HCT116 (cell line): ENCODE measurements around the gene HOXA11. TPM values are rescaled to one million over a fixed set of nuclear protein-coding genes. Genes with fewer than 3 reads are reported as not detected.
A peak's percentile ranks its signal among the peaks of the same experiment; 100 is the strongest.

Experiments used
- ATAC-seq: fragments of 200-7000 bp; cut with Tn5 transposase; 2 replicates; pipeline ENCODE4 v1.9.1; 2020; ENCODE audit warnings: mild to moderate bottlenecking, moderate library complexity
- BruUV-seq: library from RNA; stranded (reverse); fragments of 400-500 nt; replicated peaks from 2 replicates; lab custom pipeline; 2021; lab: Mats Ljungman, UMichigan
- CTCF ChIA-PET: fragments of 300-600 bp; sonication (Branson Sonifier 250); formaldehyde crosslinking; loops from one replicate; lab custom pipeline; 2021; ENCODE audit warnings: antibody characterized with exemption; lab: Charles Lee
- POLR2A ChIA-PET: fragments of 300-600, 350-600 bp; sonication (Branson Sonifier 250); formaldehyde crosslinking; loops from one replicate; lab custom pipeline; 2021; ENCODE audit warnings: antibody characterized with exemption; lab: Charles Lee
- RAD21 ChIA-PET, 2 experiments: fragments of 300-600 bp; sonication (Branson Sonifier 250); formaldehyde crosslinking; loops; one replicate each; lab custom pipeline; 2023; ENCODE audit warnings: low total read pairs in 2 of 2; ENCODE audit not compliant: uncharacterized antibody in 2 of 2, unreplicated experiment in 2 of 2, low non-redundant PET in 1 of 2; lab: Charles Lee
- DNase-seq: peaks from one replicate; pipeline ENCODE4 v3.0.0-alpha.2; 2010; ENCODE audit warnings: low read depth, low spot score
- H2AFZ ChIP-seq: fragments of 200-600 bp; shearing (Covaris generic), sonication (generic); 2 replicates; pipeline ENCODE4 v1.6.1; 2017; ENCODE audit warnings: low read depth, mixed run types, mixed read lengths, antibody characterized with exemption, low read length; ENCODE audit not compliant: poor library complexity, severe bottlenecking
- H3K27ac ChIP-seq: 2 replicates; pipeline ENCODE4 v1.5.1; 2012; ENCODE audit warnings: low read depth, low read length
- H3K27me3 ChIP-seq: fragments of 200-600 bp; sonication (generic); 2 replicates; pipeline ENCODE4 v1.6.1; 2016; ENCODE audit warnings: mixed run types, low read length, mixed read lengths; ENCODE audit not compliant: insufficient read depth
- H3K36me3 ChIP-seq, 2 experiments: fragments of 200-500 bp in 1 of 2; fragments of 200-600 bp in 1 of 2; sonication (Bioruptor generic) in 1 of 2; sonication (generic) in 1 of 2; 2 replicates each; pipeline versions ENCODE4 v1.5.1 to v1.6.1; 2014 to 2016; ENCODE audit warnings: low read length in 2 of 2, inconsistent platforms in 1 of 2, mixed read lengths in 1 of 2, mixed run types in 1 of 2; ENCODE audit not compliant: insufficient read depth in 2 of 2, control insufficient read depth in 1 of 2
- H3K4me1 ChIP-seq, 2 experiments: fragments of 200-600 bp in 1 of 2; sonication (generic) in 1 of 2; 2 replicates each; pipeline versions ENCODE4 v1.5.1 to v1.6.1; 2012 to 2017; ENCODE audit warnings: low read length in 2 of 2, inconsistent platforms in 1 of 2, mild to moderate bottlenecking in 1 of 2, mixed read lengths in 1 of 2, mixed run types in 1 of 2, moderate library complexity in 1 of 2; ENCODE audit not compliant: insufficient read depth in 2 of 2, control insufficient read depth in 1 of 2
- H3K4me2 ChIP-seq: fragments of 200-600 bp; sonication (generic); 2 replicates; pipeline ENCODE4 v1.6.1; 2017; ENCODE audit warnings: mixed run types, low read length, mixed read lengths
- H3K4me3 ChIP-seq, 2 experiments: fragments of 200-600 bp in 1 of 2; sonication (generic) in 1 of 2; replicated peaks in 1 of 2; 2 replicates each; pipeline ENCODE4 v1.5.1; 2011 to 2016; ENCODE audit warnings: low read length in 2 of 2, control low read depth in 1 of 2, low read depth in 1 of 2, mild to moderate bottlenecking in 1 of 2, mixed read lengths in 1 of 2, mixed run types in 1 of 2
- H3K79me2 ChIP-seq: fragments of 200-600 bp; sonication (generic); 2 replicates; pipeline ENCODE4 v1.6.1; 2017; ENCODE audit warnings: mild to moderate bottlenecking, mixed run types, low read length, moderate library complexity, mixed read lengths; ENCODE audit not compliant: insufficient read depth
- H3K9ac ChIP-seq: fragments of 200-600 bp; sonication (generic); 2 replicates; pipeline ENCODE4 v1.6.1; 2016; ENCODE audit warnings: low read length, mixed read lengths
- H3K9me2 ChIP-seq: fragments of 200-600 bp; sonication (generic), shearing (Covaris generic); 2 replicates; pipeline ENCODE4 v1.6.1; 2017; ENCODE audit warnings: mixed run types, mild to moderate bottlenecking, moderate library complexity; ENCODE audit not compliant: insufficient read depth
- H3K9me3 ChIP-seq, 2 experiments: fragments of 200-500 bp in 1 of 2; fragments of 200-600 bp in 1 of 2; sonication (Bioruptor generic) in 1 of 2; sonication (generic) in 1 of 2; 2 replicates each; pipeline ENCODE4 v1.6.1; 2014 to 2017; ENCODE audit warnings: low read length in 2 of 2, mixed read lengths in 2 of 2, inconsistent platforms in 1 of 2, low read depth in 1 of 2, mild to moderate bottlenecking in 1 of 2, mixed run types in 1 of 2, moderate library complexity in 1 of 2; ENCODE audit not compliant: control insufficient read depth in 1 of 2, insufficient read depth in 1 of 2
- H4K20me1 ChIP-seq: fragments of 200-600 bp; sonication (generic), shearing (Covaris generic); 2 replicates; pipeline ENCODE4 v1.6.1; 2017; ENCODE audit warnings: mixed run types, mild to moderate bottlenecking, moderate library complexity; ENCODE audit not compliant: insufficient read depth
- CBX3 ChIP-seq: IDR thresholded peaks from 2 replicates; pipeline ENCODE4 v1.6.1; 2012; ENCODE audit warnings: low read depth
- CEBPB ChIP-seq: IDR thresholded peaks from 2 replicates; pipeline ENCODE4 v1.6.1; 2012; ENCODE audit warnings: low read depth
- ELF1 ChIP-seq: IDR thresholded peaks from 2 replicates; pipeline ENCODE4 v1.6.1; 2012; ENCODE audit warnings: low read depth, borderline replicate concordance
- FOSL1 ChIP-seq: IDR thresholded peaks from 2 replicates; pipeline ENCODE4 v1.6.1; 2012; ENCODE audit warnings: low read depth
- JUND ChIP-seq: IDR thresholded peaks from 2 replicates; pipeline ENCODE4 v1.6.1; 2012
- POLR2A ChIP-seq: IDR thresholded peaks from 2 replicates; pipeline ENCODE4 v1.7.0; 2011; ENCODE audit warnings: borderline replicate concordance; ENCODE audit not compliant: insufficient read depth, insufficient read length; ENCODE audit errors: extremely low read depth
- POLR2AphosphoS5 ChIP-seq: IDR thresholded peaks from 2 replicates; pipeline ENCODE4 v1.6.1; 2011; ENCODE audit warnings: mild to moderate bottlenecking, low read depth, low read length, moderate library complexity
- RAD21 ChIP-seq: IDR thresholded peaks from 2 replicates; pipeline ENCODE4 v1.6.1; 2012; ENCODE audit warnings: low read depth, mild to moderate bottlenecking
- SP1 ChIP-seq: IDR thresholded peaks from 2 replicates; pipeline ENCODE4 v1.6.1; 2012; ENCODE audit warnings: low read depth
- SRF ChIP-seq: IDR thresholded peaks from 2 replicates; pipeline ENCODE4 v1.6.1; 2012; ENCODE audit warnings: low read depth
- TCF7L2 ChIP-seq: IDR thresholded peaks from 2 replicates; pipeline ENCODE4 v1.7.0; 2011; ENCODE audit warnings: borderline replicate concordance, inconsistent platforms; ENCODE audit not compliant: insufficient read depth, insufficient read length; ENCODE audit errors: extremely low read depth
- YY1 ChIP-seq: IDR thresholded peaks from 2 replicates; pipeline ENCODE4 v1.6.1; 2011; ENCODE audit warnings: low read length, low read depth, moderate library complexity, mild to moderate bottlenecking; ENCODE audit not compliant: insufficient replicate concordance; ENCODE audit errors: extremely low read depth
- ZFX ChIP-seq: fragments of 450-650 bp; IDR thresholded peaks from 2 replicates; pipeline ENCODE4 v1.6.1; 2017
- intact Hi-C: fragments of 100-400 bp; cut with micrococcal nuclease; formaldehyde crosslinking; loops from 2 replicates; pipeline ENCODE4 v1.10.0; 2022
- total RNA-seq: library from RNA; stranded (reverse); gene quantifications from one replicate; pipeline ENCODE4 v1.2.1, GENCODE V29; 2021; ENCODE audit not compliant: unreplicated experiment
- TF ChIP-seq, protein P1 (sequence below), 3 experiments: fragments of 200-600 bp in 1 of 3; sonication (generic) in 1 of 3; IDR thresholded peaks in 2 of 3; conservative IDR thresholded peaks in 1 of 3; 2 replicates each; pipeline ENCODE4 v1.5.1; 2012 to 2017; ENCODE audit warnings: low read depth in 2 of 3, low read length in 2 of 3, antibody characterized with exemption in 1 of 3, borderline replicate concordance in 1 of 3, control low read depth in 1 of 3, mild to moderate bottlenecking in 1 of 3, mixed read lengths in 1 of 3, mixed run types in 1 of 3, moderate library complexity in 1 of 3; ENCODE audit not compliant: insufficient read depth in 1 of 3
- TF ChIP-seq, protein P2 (sequence below): IDR thresholded peaks from 2 replicates; pipeline ENCODE4 v1.6.1; 2011; ENCODE audit warnings: mild to moderate bottlenecking, low read length, moderate library complexity; ENCODE audit not compliant: insufficient replicate concordance; ENCODE audit errors: extremely low read depth
- TF ChIP-seq, protein P3 (sequence below): IDR thresholded peaks from 2 replicates; pipeline ENCODE4 v1.6.1; 2012; ENCODE audit warnings: low read depth
- TF ChIP-seq, protein P4 (sequence below): IDR thresholded peaks from 2 replicates; pipeline ENCODE4 v1.6.1; 2012
- TF ChIP-seq, protein P5 (sequence below): IDR thresholded peaks from 2 replicates; pipeline ENCODE4 v1.6.1; 2012

Gene HOXA11
- total RNA-seq, 1 experiment from 2014 or later = 6.8 TPM

DNA sequence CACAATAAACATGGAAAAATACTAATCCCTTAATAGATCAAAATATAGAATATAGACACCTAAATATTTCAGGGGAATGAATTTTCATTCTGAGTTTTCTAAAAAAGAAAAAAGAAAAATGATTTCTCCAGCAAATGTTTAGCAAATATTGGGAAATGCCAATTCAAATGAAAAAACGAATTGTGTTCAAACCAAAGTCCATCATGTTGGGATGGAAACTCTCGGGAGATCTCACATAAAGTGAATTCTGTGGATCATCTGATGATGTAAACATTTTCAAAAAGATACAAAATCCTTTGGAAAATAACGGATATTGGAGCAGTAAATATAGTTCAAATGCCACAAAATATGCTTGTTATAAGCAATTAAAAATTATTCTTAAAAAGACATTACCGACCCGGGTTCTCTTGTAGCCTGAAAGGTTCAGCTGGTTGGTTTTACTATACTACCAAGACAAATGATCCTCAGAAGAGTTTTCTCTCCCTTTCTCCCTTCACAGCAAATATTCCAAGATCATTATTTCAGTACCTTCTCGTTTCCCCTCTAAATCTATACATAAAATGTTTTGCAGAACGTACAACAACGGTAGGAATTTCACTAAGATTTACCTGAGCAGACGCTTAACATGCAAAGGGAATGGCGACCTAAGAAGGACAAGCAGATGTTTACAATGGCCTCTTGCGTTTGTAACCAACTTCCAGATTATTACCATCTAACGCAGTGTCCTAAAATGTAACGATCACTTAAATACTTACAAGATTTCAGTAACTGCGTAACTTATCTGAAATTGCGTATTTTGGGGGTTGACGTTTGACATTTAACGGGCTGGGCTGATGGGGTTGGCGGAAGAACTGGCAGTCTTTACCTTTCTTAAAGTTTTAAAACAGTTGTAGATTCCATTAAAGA lies 12.4 kb upstream of the HOXA11 start:
- Histone ChIP-seq H3K4me3 (no peak overlapping the region), H3K36me3 (no peaks in the 10 kb centered on the region), H3K9me3 (no peaks in the 10 kb centered on the region), H3K27ac (no peak overlapping the region), H3K27me3 (no peaks in the 10 kb centered on the region), H3K4me2 (no peak overlapping the region), H2AFZ (no peak overlapping the region), H3K4me1 (peaks cover 0 to 24% of the 10 kb centered on the region in 2 experiments; a peak in 3 of 4 replicates), H3K9ac (no peak overlapping the region), H3K79me2 (no peaks in the 10 kb centered on the region), H4K20me1 (no peaks in the 10 kb centered on the region), H3K9me2 (no peaks in the 10 kb centered on the region)
- ChIA-PET POLR2A (no interaction called here), RAD21 (no interaction called here), CTCF (interaction anchor here (1.0 to 2.6 kb wide), 3 partner anchors 18 to 822 kb away, joined by 3 to 11 read pairs (median 3); no protein-coding TSS in a partner anchor)
- TF ChIP-seq, protein P1, sequence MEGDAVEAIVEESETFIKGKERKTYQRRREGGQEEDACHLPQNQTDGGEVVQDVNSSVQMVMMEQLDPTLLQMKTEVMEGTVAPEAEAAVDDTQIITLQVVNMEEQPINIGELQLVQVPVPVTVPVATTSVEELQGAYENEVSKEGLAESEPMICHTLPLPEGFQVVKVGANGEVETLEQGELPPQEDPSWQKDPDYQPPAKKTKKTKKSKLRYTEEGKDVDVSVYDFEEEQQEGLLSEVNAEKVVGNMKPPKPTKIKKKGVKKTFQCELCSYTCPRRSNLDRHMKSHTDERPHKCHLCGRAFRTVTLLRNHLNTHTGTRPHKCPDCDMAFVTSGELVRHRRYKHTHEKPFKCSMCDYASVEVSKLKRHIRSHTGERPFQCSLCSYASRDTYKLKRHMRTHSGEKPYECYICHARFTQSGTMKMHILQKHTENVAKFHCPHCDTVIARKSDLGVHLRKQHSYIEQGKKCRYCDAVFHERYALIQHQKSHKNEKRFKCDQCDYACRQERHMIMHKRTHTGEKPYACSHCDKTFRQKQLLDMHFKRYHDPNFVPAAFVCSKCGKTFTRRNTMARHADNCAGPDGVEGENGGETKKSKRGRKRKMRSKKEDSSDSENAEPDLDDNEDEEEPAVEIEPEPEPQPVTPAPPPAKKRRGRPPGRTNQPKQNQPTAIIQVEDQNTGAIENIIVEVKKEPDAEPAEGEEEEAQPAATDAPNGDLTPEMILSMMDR (IDR thresholded peaks at IDR 0.05 in 2 of 3, conservative IDR thresholded peaks at IDR 0.05 in 1 of 3; ENCODE audit: borderline replicate concordance in 1 of 3, insufficient read depth in 1 of 3, low read depth in 2 of 3, low read length in 2 of 3) = no peak
- TF ChIP-seq JUND (no peak), CBX3 (no peak), ELF1 (no peak), RAD21 (no peak), POLR2AphosphoS5 (no peak), ZFX (no peak), CEBPB (no peak), FOSL1 (no peak), SRF (no peak), TCF7L2 (no peak), SP1 (no peak), POLR2A (no peak), YY1 (no peak)
- TF ChIP-seq, protein P2, sequence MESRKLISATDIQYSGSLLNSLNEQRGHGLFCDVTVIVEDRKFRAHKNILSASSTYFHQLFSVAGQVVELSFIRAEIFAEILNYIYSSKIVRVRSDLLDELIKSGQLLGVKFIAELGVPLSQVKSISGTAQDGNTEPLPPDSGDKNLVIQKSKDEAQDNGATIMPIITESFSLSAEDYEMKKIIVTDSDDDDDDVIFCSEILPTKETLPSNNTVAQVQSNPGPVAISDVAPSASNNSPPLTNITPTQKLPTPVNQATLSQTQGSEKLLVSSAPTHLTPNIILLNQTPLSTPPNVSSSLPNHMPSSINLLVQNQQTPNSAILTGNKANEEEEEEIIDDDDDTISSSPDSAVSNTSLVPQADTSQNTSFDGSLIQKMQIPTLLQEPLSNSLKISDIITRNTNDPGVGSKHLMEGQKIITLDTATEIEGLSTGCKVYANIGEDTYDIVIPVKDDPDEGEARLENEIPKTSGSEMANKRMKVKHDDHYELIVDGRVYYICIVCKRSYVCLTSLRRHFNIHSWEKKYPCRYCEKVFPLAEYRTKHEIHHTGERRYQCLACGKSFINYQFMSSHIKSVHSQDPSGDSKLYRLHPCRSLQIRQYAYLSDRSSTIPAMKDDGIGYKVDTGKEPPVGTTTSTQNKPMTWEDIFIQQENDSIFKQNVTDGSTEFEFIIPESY = no peak
- TF ChIP-seq, protein P3, sequence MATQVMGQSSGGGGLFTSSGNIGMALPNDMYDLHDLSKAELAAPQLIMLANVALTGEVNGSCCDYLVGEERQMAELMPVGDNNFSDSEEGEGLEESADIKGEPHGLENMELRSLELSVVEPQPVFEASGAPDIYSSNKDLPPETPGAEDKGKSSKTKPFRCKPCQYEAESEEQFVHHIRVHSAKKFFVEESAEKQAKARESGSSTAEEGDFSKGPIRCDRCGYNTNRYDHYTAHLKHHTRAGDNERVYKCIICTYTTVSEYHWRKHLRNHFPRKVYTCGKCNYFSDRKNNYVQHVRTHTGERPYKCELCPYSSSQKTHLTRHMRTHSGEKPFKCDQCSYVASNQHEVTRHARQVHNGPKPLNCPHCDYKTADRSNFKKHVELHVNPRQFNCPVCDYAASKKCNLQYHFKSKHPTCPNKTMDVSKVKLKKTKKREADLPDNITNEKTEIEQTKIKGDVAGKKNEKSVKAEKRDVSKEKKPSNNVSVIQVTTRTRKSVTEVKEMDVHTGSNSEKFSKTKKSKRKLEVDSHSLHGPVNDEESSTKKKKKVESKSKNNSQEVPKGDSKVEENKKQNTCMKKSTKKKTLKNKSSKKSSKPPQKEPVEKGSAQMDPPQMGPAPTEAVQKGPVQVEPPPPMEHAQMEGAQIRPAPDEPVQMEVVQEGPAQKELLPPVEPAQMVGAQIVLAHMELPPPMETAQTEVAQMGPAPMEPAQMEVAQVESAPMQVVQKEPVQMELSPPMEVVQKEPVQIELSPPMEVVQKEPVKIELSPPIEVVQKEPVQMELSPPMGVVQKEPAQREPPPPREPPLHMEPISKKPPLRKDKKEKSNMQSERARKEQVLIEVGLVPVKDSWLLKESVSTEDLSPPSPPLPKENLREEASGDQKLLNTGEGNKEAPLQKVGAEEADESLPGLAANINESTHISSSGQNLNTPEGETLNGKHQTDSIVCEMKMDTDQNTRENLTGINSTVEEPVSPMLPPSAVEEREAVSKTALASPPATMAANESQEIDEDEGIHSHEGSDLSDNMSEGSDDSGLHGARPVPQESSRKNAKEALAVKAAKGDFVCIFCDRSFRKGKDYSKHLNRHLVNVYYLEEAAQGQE = no peak
- TF ChIP-seq, protein P4, sequence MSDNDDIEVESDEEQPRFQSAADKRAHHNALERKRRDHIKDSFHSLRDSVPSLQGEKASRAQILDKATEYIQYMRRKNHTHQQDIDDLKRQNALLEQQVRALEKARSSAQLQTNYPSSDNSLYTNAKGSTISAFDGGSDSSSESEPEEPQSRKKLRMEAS = no peak
- TF ChIP-seq, protein P5, sequence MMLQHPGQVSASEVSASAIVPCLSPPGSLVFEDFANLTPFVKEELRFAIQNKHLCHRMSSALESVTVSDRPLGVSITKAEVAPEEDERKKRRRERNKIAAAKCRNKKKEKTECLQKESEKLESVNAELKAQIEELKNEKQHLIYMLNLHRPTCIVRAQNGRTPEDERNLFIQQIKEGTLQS = no peak
- DNase-seq = no peak
- intact Hi-C loops = loop anchor here (2.0 to 10.0 kb wide), 5 partner anchors 407 to 1427 kb away; partner anchors contain the start of gene TAX1BP1
- ATAC-seq = no peak
- TSS peak; percentile 41 for BruUV-seq
